ENCODE measurements around the gene B4GAT1.
A peak's percentile ranks its signal among the peaks of the same experiment; 100 is the strongest.
"Not testable (repeated sequence)": the region's sequence is repeated elsewhere in the genome, so short reads cannot be mapped to it uniquely, and the experiment has no call there.

Gene B4GAT1

DNA sequence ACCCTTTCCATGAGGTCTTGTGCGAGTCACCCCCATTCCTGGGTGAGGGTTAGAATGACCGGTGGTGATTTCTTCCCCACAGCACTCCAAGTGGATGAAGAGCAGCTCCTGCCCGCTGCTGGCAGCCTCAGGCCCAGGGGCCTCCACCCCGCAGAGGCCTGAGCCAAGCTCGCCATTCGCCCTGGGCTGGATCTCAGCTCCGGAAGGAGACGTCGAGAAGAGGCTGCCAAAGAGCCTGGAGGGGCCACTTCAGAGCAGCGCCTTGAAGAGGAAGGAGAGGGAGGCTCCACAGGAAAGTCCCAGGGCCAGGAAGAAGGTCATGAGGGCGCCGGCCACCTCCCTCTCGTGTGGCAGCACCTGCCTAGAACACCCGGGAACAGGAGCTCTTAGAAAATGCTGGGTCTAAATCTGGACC, 15.8 kb upstream of the B4GAT1 start:
- DNase-seq (ENCODE audit: low read depth in 2 of 2) = no peak

DNA sequence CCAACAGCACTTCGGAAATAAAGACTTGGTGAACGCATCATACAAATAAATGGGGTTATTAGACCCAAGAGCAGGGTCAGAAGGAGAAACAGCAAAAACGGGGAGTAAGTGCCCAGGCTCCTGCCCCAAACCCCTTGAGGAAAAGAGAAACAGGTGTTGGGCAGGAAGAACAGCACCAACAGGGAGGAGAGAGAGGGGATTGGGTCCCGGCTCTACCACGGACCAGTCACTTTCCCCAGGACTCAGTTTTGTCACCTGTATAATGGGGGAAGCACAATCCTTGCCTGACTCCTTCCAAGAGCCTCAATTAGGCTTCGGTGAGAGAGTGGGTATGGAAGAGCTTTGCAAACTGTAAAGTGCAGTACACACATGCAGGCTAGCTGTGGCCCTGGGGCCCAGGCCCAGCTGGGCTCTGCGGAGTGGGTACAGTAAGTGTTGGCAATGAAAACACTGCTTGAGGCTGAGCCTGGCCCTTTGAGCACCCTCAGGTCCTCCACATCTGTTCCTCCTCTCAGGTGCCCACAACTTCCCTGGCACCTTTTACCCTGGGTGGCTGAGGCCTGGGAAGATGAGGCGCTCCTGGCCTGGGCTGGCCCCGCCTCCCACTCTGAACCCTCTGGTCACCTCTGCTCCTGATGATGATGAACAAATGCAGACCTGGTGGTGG, 15.2 kb upstream of the B4GAT1 start:
- no peak for DNase-seq (ENCODE audit: low read depth in 2 of 2)

DNA sequence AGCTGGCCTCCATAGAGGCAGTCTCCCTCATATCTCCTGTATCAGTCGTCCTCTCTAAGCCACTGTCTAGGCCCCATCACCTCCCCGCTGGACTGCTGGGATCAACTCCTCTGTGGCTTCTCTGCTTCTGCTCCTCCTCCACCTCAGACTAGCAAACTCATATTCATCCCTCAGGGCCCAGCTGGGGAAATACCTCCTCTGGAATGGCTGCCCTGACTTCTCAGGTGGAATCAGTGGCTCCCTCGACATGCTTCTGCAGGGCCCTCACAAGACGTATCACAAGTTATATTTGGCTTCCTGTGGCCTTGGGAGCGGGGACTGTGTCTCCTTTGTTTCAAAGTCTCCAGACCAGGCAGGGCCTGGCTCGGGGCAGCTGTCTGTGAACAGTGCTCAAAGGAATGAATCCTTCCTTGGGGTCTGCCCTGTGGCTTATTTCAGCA, 14.1 kb upstream of the B4GAT1 start:
- DNase-seq (ENCODE audit: low read depth in 2 of 2) = no peak

DNA sequence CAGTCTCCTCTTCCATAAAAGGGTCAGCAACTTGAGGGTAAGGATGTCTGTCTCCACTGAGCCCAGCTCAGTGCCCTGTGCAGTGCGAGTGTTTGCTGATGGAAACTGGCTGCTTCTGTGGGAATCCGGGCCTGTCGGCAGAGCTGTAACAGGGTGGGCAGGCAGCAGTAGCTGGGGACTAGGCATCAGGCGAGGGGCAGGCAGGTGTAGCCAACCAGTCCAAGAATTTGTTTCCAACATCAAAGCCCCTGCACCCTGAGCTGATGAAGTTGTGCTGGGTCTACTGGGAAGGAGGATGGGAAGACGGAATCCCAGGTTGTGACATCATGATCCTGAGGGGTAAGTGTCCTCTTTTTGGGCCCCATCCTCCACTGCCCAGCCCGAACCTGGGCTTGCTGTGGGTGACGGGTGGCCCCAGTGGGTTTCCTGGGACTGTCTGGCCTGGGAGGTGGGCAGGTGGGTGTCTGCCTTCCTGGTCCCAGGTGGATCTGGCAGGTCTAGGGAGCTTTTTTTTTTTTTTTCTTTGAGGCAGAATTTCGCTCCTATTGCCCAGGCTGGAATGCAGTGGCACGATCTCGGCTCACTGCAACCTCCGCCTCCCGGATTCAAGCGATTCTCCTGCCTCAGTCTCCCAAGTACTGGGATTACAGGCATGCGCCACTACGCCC, 13.1 kb upstream of the B4GAT1 start:
- no peak for DNase-seq (ENCODE audit: low read depth in 2 of 2)

DNA sequence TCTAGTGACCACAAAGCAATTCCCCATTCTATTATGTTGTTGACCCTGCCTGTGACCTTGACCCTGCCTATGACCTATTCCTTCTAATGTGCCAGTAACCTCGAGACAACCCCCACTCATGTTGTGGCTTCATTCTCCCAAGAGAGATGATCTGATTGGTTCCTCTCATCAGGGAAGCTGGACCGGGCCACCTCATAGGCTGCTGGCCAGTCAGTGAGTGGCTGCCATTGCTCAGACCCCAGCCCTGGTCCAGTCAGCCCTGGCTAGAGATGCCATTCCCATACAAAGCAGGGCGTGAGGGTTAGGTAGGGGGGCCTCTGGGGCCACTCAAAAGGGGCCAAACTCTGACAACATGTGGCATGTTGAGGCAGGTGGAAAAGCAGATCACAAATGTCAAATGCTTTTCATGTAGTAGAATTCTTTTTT, 12.2 kb upstream of the B4GAT1 start:
- no peak for DNase-seq (ENCODE audit: low read depth in 2 of 2)

DNA sequence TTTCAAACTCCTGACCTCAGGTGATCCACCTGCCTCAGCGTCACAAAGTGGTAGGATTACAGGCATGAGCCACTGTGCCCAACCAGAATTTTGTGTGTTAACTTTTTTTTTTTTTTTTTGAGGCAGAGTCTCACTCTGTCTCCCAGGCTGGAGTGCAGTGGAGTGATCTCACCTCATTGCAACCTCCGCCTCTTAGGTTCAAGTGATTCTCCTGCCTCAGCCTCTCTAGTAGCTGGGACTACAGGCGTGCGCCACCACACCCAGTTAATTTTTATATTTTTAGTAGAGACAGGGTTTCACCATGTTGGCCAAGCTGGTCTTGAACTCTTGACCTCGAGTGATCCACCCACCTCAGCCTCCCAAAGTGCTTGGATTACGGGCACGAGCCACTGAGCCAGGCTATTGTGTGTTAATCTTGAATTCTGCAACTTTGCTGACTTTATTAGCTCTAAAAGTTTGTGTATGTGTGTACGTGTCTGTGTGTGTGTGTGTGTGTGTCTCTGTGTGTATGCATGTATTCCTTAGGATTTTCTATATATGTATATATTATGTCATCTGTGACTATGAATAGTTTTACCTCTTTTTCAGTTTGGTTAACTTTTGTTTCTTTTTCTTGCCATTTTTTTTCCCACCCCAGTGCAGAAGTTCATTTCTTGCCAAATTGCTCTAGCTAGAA, 3.3 kb upstream of the B4GAT1 start:
- not testable (repeated sequence) for DNase-seq (ENCODE audit: low read depth in 2 of 2)

DNA sequence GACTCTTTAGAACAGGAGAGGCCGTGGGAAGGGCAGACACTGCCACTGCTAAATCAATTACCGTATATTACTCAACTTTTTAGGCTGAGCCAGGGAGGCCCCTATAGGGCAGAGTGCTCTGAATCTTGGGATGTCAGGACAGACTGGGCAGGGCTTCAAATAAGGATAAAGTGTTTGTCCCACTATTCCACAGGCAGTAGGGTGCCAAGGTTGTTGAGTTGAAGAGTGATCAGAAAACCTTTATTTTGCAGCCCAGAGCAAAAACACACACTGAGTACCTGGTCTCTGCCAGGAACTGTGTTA, 1.6 kb upstream of the B4GAT1 start:
- DNase-seq (ENCODE audit: low read depth in 2 of 2) = no peak

DNA sequence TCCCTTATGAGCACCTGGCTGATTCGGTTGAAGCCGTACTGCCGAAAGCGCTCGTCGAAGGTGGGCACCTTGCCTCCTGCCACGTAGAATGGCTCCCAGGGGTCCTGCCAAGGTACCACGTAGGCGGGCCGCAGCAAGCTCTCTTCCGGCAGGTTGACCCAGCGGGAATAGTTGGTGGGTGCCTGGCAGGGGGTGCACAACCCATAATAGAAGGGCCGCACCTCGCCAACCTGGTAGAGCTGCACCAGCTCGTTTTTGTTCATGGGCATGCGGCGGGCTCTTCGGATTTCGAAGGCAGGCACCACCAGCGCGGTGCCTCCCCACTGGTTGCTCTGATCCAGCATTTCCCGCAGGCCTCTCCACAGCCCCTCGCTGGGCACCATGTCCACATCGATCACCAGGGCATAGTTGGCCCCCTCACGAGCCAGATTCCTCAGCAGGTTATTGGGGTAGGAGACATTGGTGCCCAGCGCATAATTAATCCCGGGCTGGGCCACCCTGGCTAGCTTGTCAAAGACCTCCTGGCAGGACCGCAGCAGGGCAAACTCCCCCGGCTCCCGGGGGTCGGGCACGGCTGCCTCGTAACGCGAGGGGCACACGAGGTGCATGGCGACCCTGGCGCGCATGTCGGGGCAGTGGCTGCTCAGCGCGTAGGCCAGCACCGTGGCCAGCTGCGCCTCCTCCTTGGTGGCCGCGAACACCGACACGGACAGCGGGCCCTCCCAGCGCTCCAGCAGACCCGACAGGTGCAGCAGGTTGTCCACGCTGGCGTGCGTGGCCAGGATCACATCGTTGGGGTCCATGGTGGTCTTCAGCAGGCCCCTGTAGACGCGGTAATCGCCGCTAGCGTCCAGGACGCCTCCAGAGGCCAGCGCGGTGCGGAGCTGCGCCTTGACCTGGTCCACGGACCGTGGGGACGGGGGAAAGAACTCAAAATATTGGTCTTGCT, 679 bp downstream of the B4GAT1 start:
- no peak for DNase-seq (ENCODE audit: low read depth in 2 of 2)

DNA sequence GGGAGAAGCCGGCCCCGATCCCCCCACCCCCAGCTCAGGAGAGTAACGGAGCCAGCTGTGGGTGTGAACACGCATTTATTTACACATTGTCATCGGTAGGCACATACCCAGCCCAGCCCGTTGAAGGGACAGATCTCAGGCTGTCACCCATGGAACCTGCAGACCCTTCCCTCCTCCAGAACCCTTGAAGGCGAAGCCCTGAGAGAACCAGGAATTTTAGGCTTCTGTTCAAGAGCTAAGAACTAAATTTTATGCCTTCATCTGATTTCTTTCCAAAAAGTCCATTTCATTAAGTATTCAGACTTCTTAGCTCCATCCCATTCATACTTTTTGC, 2.1 kb downstream of the B4GAT1 start:
- DNase-seq (ENCODE audit: low read depth in 2 of 2) = no peak

DNA sequence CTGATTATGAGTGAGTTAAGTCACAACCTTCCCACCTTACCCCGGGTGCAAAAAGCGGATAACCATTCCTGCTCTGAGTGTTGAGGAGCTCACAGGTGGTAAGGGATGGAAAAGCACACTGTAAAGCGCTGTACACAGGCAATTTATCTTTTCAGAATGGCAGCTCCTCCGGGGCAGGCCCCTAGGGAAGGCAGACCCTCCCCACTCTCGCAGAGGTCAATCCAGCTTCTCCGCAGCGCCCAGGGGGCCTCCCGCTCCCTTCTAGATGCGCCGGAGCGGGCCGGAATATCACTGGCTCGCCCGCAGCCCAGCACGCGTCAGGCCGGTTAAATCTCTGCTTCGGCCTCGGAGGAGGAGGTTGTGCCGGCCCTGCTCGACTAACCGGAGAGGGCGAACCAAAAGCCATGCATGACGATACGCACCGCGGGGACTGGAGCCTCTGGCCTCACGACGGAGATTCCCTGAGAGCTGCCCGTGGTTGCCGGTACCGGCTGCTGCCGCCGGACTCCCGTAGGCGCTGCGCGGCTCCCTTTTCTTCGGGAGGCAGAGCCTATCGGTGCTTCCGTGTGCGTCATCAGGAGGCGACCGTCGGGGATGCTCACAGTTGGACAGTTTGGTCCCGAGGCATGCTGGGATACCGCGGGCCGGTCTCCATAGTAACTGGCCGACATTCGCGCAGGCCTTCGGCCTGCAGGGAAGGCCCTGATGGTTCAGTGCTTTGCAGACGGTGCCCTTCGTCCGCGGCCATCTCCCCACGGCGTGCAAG, 2.7 kb downstream of the B4GAT1 start, which contains the start of gene BRMS1:
TSS of gene BRMS1 (minus strand) at position 555 of the 766 bp plus-strand sequence. CDS start 2,870 bp downstream, outside the sequence.
- peak; percentile 91 to 93 for DNase-seq (ENCODE audit: low read depth in 2 of 2)

DNA sequence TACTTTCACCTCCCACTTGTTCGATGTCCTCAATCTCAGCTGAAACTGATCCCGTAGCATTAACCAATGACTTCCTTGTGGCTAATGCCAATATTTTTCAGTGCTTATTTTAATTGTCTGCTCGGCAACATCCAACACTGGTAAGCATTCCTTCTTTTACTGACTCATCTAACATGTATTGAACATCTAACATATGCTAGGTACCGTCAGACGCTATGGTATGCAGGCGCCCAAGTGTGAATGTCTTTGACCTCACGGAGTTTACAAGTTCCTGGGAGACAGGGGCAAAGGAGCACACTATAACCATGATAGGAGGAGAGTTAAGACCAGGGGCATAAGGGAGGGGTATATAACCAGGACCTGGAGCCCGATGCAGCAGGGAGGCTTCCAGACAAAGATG, 4.3 kb downstream of the B4GAT1 start:
- no peak for DNase-seq (ENCODE audit: low read depth in 2 of 2)

DNA sequence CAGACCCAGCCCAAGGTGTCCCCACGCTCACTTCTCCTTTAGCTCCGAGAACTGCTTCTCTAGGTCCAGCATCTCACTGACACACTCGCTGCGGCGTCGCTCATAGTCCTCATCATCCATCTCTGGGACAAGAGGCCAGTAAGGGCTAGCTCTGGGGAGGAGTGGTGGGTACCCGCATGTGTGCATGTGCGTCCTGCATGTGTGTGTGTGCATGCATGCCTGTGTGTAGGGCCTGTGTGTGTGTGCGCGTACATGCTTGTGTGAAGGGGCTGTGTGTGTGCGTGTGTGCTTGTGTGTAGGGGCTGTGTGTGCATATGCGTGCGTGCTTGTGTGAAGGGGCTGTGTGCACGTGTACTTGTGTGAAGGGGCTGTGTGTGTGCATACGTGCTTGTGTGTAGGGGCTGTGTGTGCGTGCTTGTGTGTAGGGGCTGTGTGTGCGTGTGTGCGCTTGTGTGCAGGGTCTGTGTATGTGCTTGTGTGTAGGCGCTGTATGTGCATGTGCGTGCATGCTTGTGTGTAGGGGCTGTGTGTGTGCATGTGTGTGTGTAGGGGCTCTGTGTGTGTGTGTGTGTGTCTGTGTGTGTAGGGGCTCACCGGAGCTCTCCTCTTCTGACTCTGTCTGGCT, 5.8 kb downstream of the B4GAT1 start:
- DNase-seq (ENCODE audit: low read depth in 2 of 2) = no peak

DNA sequence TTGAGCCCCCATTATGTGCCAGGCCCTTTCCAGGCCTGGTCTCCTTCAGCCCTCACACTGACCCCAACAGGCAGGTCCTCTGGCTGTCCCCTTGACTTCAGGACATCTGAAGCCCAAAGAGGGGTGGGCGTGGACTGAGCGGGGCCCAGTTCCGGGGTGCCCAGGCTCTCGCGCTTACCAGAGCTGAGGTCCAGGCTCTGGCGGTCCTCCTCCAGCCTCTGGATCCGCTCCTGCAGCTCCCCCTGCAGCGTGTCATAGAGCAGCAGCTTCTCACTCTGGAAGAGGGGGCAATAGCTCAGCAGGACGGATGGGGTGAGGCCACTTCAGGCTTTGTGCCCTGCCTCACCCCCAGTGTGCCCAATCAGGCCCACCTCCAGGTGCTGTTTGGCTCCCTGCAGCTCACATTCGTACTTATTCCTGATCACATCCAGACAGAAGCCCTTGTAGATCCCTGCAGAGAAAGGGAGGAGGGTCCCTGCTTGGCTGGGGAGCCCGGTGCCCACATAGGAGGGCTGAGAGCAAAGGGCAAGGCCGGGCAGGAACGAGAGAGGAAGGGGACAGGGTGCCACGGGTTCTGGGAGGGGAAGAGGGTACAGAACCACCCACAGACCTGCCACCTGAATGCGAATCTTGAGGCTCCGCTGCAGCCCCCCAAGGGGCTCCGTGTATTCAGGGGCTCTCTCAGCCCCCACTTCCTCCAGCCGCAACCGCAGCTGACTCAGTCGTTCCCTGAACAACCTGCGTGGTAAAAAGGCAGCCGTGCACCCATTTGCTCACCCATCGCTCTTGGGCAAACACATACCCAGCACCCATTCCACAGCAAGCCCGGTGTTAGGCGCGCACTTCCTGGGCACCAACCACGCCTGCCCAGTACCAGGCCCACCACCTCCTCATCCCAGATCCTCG, 6.6 kb downstream of the B4GAT1 start:
- DNase-seq (ENCODE audit: low read depth in 2 of 2) = no peak

DNA sequence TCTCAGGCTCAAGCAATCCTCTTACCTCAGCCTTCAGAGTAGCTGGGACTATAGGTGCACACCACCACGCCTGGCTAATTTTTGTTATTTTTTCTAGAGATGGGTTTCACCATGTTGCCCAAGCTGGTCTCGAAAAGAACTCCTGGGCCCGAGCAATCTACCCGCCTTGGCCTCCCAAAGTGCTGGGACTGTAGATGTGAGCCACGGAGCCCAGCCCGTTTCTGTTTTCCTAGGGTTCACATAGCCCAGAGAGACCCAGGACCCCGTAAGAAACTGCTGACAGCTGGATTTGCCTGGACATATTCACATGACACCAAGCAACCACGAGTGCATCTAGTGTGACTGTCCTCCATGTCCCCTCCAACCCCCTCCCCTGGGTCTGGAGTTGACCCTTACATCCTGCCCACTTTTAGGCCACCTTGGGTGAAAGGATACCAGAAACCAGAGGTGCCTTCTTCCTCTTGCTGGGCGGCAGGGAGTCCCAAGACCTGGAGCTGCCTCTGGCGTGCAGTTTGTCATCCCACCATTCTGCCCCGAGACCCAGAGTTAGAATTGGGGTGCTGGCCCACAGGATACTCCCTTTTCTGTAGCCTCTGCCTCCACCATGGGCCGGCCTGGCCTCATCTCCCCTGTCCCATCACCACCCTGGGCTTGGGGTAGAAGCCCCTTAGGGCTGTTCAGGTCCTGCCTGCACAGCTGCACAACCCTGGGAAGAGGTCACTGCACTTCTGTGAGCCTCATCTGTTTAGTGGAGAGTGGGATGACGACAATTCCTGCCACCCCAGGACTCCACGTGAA, 7.5 kb downstream of the B4GAT1 start:
- DNase-seq (ENCODE audit: low read depth in 2 of 2) = no peak

DNA sequence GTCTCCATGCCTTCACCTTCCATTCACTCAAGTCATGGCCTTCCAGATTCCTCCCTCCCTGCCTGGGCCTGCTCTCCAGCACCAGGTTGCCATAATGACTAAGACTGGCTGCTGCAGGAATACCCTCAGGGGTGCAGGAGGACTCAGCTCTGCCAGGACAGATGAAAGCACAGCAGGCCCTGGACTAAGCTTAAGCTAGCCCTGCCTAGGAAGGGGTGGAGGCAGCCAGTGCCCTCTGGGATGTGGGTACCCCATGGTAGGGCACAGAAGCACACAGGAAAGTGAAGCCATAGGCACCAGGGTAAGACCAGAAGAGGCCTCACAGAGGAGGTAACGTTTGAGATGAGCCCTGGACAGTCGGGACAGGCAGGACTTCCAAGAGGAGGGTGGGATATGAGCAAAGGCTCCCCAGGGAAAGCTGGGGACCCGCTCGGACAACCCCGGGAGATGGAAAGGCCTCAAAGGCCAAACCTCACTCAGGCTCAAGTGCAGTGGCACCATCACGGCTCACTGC, 8.2 kb downstream of the B4GAT1 start:
- no peak for DNase-seq (ENCODE audit: low read depth in 2 of 2)

DNA sequence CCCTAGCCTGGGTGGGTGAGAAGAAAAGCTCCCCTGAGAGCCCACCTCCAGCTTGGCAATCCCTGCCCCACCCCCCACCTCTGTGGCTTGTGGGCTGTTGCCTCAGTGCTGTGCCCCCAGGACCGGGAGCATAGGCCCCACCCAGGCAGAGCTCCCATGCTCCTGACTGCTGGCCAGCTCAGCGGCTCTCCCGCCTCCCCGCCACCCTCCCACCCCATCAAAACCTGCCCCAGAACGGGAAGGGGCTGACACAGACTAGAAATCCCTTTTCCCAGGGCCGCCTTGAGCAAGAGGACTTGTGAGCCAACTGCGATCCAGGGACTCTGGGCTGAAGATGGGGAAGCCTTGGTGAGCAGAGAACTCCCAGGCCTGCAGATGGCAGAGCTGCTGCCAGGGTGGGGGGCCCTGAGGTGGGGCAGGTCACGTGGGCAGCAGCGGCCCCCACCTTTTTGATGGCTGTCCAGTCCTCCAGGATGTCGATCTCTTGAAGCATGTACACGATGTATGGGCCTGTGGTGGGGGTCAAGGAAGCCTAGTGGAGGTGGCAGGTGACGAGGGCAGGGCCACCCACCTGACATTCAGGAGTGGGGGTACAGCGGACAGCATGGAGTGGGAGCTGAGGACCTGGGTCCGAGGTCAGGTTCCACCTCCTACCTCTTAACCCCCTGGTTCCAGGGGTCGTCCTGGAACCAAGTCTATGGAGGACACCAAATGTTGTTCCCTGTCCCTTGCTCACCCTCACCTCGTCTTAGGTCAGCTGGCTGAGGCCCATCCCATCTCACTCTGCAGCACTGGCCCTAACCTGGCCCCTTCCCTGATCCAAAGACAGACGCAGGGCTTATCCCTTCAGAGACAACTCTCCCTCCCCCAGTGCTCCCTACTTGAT, 8.9 kb downstream of the B4GAT1 start:
- DNase-seq (ENCODE audit: low read depth in 2 of 2) = no peak

DNA sequence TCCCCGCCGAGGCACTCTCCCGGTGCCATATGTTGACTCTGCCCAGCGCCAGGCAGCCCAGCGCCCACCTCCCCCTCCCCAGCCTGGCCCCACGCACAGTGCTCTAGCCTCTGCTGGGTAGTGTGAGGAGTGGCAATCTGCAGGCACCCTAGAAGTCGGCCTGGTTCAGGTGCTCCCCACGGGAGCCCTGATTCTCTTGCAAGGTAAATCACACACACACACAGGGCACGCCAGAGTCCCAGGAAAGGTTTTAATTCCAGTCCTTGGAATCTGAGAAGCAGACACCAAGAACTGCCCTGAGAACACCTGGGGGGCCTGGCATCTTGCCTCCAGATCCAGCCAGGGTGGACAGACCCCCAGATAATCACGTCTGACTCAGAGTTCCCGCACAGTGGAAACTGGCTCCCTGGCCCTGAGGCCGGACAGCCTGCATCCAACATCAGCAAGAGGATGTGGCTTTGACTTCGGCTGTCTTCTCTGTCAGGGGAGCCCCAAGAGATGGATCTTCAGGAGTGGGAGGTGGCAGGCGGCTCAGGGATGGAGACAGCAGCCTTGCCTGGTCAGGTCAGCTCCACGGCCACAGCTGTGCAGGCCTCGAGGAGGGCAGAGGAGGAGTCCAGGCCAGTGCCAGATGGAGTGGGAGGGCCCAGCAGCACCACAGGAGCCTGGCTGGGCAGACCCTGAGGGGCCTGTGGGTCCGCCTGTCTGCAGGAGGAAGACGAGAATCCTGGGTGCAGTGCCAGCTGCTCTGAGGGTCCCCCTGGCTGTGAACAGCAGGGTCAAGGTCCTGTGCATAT, 10.1 kb downstream of the B4GAT1 start:
- no peak for DNase-seq (ENCODE audit: low read depth in 2 of 2)
